ENCODE data around the gene MIDN. TPM values are rescaled to one million over a fixed set of nuclear protein-coding genes. Genes with fewer than 3 reads are reported as not detected.
"Not testable (repeated sequence)": the region's sequence is repeated elsewhere in the genome, so short reads cannot be mapped to it uniquely, and the experiment has no call there.

MIDN gene
- 15.3 TPM for total RNA-seq

GRCh38 chr19:1248139-1248785 is at the start of gene MIDN:
TSS of gene MIDN (plus strand) at chr19:1248583. CDS start at chr19:1250297, 1,714 bp downstream.
- DNase-seq = no peak

GRCh38 chr19:1199531-1199930 is 48.9 kb upstream of the MIDN start:
- no peak for DNase-seq

GRCh38 chr19:1200614-1201013 is 47.8 kb upstream of the MIDN start:
- DNase-seq = not testable (repeated sequence)

GRCh38 chr19:1205114-1206099 is 43.0 kb upstream of the MIDN start, which contains the start of gene STK11:
TSS of gene STK11 (plus strand) at chr19:1205778. CDS start at chr19:1206914, 1,136 bp downstream.
- peak; percentile 98 for DNase-seq

GRCh38 chr19:1206150-1206863 is 42.1 kb upstream of the MIDN start:
- DNase-seq = no peak

- DNase-seq = no peak
Observed at GRCh38 chr19:1206864-1207450, 41.4 kb upstream of the MIDN start.

- not testable (repeated sequence) for DNase-seq
Observed at GRCh38 chr19:1208830-1209229, 39.6 kb upstream of the MIDN start.

- no peak for DNase-seq
Observed at GRCh38 chr19:1210227-1210538, 38.2 kb upstream of the MIDN start.

- no peak for DNase-seq
Observed at GRCh38 chr19:1211494-1212234, 36.7 kb upstream of the MIDN start.

- DNase-seq = peak; percentile 61
Observed at GRCh38 chr19:1213391-1214286, 34.7 kb upstream of the MIDN start.

GRCh38 chr19:1214299-1214861 is 34.0 kb upstream of the MIDN start:
- DNase-seq = no peak

- no peak for DNase-seq
Observed at GRCh38 chr19:1214862-1215731, 33.3 kb upstream of the MIDN start.

GRCh38 chr19:1216756-1217155 is 31.6 kb upstream of the MIDN start:
- no peak for DNase-seq

GRCh38 chr19:1217366-1217765 is 31.0 kb upstream of the MIDN start:
- DNase-seq = no peak

- no peak for DNase-seq
Observed at GRCh38 chr19:1218751-1219567, 29.4 kb upstream of the MIDN start.

GRCh38 chr19:1219786-1220476 is 28.5 kb upstream of the MIDN start:
- DNase-seq = no peak

GRCh38 chr19:1220477-1220930 is 27.9 kb upstream of the MIDN start:
- DNase-seq = no peak

Data from occipital lobe (tissue), 2 donors.